HT1080 (cell line): ENCODE measurements around the gene PRR33. TPM values are rescaled to one million over a fixed set of nuclear protein-coding genes. Genes with fewer than 3 reads are reported as not detected.
"Not testable (repeated sequence)": the region's sequence is repeated elsewhere in the genome, so short reads cannot be mapped to it uniquely, and the experiment has no call there.

ENCODE experiments used
- DNase-seq: peaks from one replicate; pipeline ENCODE4 v3.0.0-alpha.2; 2015; ENCODE audit warnings: low read depth
- total RNA-seq: library from RNA; depleted of rRNA; stranded (reverse); fragments of >200 nt; shearing (Covaris generic); gene quantifications from 2 replicates; pipeline ENCODE4 v1.2.3, GENCODE V29; 2014

The PRR33 gene
- total RNA-seq, 1 experiment from 2014 or later = not detected

GRCh38 chr11:1889941-1890855 lies 1.5 kb downstream of the PRR33 start:
- DNase-seq = no peak

- no peak for DNase-seq
These were observed 2.3 kb downstream of the PRR33 start for GRCh38 chr11:1889224-1889930.

DNA sequence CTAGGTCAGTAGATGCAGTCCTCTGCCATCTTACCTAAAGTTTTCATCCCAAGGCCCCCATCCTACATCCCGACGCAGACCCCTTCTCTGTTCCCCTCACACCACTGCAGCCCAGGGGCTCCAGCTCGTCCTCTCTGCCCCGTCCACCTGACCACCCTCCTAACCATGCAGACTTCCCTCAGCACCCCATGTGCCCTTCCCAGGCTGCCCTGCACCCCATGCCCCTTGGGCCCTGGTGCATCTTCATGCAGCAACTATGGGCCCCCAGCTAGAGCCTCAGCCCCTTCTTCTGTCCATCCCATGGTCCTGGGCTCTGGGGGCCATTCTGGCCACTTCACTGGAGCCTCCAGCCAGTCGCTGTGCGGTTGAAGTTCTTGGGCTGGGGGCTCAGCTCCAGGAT lies 2.9 kb downstream of the PRR33 start:
- DNase-seq = no peak

GRCh38 chr11:1888347-1888753 lies 3.3 kb downstream of the PRR33 start:
- no peak for DNase-seq

DNA sequence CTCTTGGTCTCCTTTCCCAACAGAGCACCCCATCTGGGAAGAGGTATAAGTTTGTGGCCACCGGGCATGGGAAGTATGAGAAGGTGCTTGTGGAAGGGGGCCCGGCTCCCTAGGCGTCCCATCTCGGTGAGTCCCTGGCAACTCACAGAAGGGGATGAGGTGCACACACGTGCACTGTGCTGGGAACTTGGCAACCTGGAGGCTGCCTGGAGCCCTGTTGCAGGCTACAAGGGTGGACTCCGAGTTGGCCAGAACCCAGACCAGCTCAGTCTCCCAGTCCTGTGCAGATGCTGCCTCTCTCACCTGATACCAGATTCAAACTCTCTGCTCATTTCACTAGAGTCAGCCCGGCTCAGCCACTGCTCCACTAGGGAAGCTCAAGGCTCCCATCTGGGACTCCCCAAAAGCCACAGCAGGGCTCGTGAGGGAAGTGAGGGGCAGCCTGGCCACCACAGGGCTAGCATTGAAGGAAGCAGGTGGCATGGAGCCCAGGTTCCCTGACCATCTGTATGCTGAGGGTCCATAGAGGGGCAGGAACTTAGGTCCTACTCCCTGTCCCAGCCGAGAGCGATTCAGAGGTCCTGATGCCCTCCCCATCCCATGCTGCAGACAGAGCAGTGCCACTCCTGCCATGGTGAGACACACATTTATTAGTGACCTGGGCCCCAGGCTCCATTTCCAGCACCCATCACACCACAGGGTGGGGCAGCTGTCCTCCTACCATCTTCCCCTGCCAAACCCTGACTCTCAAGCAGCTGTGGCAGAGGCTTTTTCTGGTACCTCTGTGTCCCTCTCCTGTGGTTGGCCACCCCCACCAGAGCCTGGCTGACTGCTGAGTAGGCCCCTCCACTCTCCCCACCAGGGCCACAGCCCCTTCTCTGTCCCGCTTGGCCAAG lies 4.0 kb downstream of the PRR33 start:
- no peak for DNase-seq

GRCh38 chr11:1886551-1886950 lies 5.1 kb downstream of the PRR33 start:
- DNase-seq = not testable (repeated sequence)

DNA sequence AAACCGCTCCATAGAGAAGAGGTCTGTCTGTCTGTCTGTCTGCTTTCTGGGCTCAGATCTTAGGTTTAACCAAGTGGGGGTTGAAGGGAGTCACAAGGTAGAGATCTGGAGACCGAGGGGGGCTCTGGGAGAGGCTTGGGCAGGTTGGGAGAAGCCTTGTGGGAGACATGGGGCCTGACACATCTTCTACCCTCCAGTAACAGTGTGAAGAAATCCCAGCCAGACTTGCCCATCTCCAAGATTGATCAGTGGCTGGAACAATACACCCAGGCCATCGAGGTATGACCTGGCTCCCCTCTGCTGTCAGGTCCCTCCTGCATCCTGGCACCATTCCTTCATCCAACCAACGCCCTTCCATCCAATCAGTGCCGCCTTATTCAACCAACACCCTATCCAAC lies 7.4 kb downstream of the PRR33 start:
- DNase-seq = no peak

DNA sequence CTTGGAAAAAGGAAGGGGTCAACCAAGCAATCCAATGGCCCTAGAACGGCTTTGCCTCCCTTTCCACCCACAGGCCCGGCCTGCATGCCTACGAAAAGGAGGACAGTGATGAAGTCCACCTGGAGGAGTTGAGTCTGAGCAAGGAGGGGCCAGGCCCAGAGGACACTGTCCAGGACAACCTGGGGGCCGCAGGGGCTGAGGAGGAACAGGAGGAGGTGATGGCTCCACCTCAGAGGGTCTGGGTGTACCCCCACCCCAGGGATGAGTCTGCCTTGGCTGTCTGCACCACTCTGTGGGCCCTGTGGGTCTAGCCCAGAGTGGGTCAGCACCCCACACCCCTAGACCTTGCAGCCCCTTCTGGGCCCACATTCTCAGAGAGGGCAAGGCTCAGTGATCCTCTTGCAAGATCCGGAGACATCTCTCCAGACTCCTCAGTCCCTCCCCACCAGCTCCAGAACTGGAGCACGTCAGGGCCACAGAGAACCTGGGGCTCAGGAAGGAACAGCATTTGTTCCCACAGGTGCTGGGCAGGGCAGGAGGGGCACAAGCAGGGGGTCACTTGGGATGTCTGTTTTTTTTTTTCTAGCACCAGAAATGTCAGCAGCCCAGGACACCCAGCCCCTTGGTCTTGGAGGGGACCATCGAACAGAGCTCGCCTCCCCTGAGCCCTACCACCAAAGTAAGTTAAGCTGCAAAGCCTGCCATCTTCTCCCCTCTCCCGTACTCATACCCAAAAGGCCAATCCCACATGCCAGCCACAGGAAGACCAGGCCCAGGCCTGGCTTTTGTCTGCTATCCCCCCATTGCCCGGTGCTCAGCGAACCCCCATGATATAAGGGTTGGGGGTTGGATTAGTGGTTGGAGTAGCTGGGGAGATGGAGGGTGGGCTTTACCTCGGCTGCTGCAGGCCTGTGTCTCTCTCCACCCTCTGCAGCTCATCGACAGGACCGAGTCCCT lies 8.1 kb downstream of the PRR33 start:
- no peak for DNase-seq

- DNase-seq = peak; percentile 64
These were observed 9.1 kb downstream of the PRR33 start for GRCh38 chr11:1882265-1883238.

DNA sequence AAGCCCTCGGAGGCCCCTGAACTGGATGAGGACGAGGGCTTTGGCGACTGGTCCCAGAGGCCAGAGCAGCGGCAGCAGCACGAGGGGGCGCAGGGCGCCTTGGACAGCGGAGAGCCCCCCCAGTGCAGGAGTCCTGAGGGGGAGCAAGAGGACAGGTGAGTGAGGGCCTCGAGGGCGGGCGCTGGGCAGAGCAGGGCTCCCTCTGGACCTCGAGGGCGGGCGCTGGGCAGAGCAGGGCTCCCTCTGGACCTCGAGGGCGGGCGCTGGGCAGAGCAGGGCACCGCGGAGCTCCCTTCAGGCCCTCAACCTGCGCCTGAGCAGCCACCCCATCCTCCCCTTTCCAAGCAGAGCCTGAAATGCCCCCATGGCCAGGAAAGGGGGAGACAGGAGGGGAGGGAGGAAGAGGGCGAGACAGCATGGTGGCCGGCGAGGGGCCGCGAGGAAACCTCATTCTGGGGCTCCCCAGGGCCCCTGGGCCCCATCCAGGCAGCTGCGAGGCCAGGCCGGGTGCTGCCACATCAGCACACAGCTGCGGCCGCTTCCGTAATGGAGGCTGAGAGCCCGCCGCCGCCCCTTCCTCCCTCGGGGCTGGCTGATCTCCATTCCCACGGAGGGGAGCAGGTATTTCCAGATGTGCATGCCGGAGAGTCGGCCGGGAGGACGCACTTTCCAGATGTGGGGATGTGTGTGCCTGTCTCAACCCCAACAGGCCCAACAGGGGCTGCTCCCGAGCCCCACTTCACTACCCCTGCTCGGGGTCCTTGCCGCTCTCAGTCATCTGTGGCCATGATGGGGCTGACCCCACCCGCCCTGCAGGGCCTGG lies 10.0 kb downstream of the PRR33 start:
- DNase-seq = no peak

DNA sequence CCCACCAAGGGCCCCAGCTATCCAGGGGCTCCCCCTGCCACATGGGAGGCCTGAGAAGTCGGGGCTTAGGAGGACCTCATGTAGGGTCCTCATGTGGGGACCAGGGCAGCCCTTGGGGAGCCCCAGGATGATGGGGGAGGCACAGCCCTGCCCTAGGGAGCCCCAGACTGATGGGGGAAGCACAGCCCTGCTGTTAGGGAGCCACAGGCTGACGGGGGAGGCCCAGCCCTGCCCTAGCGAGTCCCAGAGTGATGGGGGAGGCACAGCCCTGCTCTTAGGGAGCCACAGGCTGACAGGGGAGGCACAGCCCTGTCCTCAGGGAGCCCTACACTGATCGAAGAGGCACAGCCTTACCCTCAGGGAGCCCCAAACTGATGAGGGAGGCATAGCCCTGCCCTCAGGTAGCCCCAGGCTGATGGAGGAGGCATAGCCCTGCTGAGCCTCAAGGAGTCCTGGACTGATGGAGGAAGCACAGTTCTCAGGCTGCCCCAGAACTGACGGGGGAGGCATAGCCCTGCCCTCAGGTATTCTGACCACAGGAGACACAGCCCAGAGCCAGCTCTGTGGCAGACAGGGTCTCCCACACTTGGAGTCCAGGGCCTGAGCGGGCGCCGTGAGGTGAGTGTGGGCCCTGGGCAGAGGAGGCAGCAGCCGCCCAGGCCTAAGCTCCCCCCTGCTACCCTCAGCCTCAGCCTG lies 10.8 kb downstream of the PRR33 start:
- DNase-seq = no peak

DNA sequence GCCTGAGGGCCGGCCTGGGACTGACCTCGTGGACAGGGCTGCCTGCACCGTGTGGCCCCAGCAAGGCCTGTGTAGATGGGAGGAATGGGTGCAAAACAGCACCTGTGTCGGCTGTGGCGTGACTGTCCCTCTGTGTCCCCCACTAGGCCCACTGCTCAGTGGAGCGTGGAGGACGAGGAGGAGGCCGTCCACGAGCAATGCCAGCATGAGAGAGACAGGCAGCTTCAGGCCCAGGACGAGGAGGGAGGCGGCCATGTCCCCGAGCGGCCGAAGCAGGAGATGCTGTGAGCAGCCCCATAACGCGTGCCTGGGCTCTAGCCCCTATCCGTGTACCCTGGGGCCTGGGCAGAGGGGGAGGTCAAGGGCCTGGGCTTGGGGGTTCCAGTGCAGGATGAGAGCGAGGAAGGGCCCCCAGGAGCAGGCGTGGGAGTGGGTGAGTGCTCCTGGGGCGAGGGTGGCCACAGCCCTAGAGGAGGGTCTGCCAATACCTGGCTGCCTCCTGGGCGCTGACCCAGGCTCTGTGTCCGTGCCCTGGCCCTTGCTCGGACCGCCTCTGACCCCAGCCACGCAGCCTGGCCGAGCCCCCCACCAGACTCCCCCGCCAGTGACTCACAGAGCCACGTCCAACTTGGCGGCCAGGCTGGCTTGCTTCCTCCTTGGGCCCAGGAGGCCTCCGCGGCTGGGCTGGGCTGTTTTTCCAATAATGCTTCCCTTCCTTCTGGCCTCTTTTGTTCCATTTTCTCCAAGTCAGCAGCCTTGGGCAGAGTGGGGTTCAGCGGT lies 11.6 kb downstream of the PRR33 start:
- no peak for DNase-seq

- DNase-seq = no peak
These were observed 12.3 kb downstream of the PRR33 start for GRCh38 chr11:1879342-1879940.

GRCh38 chr11:1878137-1879031 lies 13.3 kb downstream of the PRR33 start:
- DNase-seq = no peak
